22Rv1 (cell line): ENCODE data around the gene MRTFB.

Experiments
- H3K27ac ChIP-seq: fragments of 450-650 bp; 2 replicates; pipeline ENCODE4 v1.5.1; 2017
- CTCF ChIP-seq: fragments of 450-650 bp; IDR thresholded peaks from 2 replicates; pipeline ENCODE4 v1.5.1; 2017; ENCODE audit warnings: mild to moderate bottlenecking
- ZFX ChIP-seq: fragments of 450-650 bp; IDR thresholded peaks from 2 replicates; pipeline ENCODE4 v1.6.1; 2017; ENCODE audit warnings: antibody characterized with exemption, borderline replicate concordance

Gene MRTFB

GRCh38 chr16:14050291-14051027 is 20.7 kb upstream of the MRTFB start:
- H3K27ac ChIP-seq = no peak overlapping the region
- TF ChIP-seq ZFX = no peak
- no peak for TF ChIP-seq CTCF

DNA sequence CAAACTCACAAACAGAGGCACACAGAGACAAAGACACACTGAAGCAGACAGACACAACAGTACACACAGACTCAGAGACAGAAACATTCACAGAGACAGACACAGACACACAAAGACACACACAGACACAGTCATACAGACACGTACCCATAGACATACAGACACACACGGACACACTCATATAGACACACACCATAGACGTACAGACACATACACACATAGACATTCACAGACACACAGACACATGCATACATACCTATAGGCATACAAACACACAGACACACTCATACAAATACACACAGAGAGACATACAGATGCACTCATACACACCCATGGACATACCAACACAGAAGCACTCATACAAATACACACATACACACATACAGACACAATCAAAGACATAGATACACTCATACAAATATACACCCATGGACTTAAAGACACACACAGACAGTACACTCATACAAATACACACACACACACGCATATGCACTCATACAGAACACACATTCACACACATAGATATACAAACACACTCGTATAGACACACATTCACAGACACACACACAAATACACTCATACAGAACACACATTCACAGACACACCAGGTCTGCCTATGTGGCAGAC is 19.9 kb upstream of the MRTFB start:
- TF ChIP-seq ZFX (no peak), CTCF (no peak)
- no peak overlapping the region for H3K27ac ChIP-seq

GRCh38 chr16:14056970-14057369 is 14.1 kb upstream of the MRTFB start:
- H3K27ac ChIP-seq = no peak overlapping the region

DNA sequence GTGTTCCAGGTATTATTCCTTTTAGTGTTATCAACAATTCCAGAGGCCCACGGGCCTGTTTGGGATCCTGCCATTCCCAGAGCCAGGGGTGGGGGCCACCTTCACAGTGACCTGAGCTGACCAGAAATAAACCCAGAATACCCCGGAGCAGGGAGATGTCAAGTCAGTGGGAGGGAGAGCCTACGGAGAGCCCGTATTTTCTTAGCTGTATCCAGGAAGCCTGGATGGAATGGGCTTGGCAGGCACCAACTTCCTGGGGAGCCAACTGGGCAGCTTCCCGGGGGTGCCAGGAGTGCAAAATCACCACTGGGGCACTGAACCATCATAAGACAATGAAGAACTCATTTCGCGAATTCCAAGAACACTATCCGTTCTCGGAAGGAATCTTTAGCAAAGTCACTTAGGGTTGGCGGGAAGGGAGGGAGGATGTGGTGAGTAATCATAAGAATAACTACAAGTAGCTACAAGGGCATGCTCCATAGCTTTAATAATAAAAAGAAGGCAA is 13.2 kb upstream of the MRTFB start:
- TF ChIP-seq CTCF (no peak), ZFX (no peak)
- no peak overlapping the region for H3K27ac ChIP-seq

More at GRCh38 chr16:14056970-14057369, 14.1 kb upstream of the MRTFB start:
- TF ChIP-seq CTCF (no peak), ZFX (no peak)

DNA sequence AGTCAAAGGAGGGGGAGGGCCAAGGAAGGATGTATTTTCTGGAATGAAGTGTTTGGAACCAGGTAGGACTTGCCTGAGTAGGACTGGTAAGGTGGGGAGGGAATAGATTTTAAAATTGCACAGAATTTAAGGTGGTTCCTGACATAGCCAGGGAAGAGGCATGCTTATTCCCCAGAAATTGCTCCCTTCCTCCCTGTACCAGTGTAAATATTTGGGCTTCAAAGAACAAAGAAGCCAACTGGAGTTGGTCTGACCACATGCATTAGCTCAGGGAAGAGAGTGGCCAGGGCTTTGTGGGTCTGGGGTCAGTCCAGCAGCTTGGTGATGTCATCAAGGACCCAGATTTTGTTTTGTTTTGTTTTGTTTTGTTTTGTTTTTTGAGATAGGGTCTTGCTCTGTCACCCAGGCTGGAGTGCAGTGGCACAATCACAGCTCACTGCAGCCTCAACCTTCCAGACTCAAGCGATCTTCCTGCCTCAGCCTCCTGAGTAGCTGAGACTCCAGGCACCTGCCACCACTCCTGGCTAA is 9.3 kb upstream of the MRTFB start:
- no peak overlapping the region for H3K27ac ChIP-seq
- TF ChIP-seq ZFX = no peak
- no peak for TF ChIP-seq CTCF

DNA sequence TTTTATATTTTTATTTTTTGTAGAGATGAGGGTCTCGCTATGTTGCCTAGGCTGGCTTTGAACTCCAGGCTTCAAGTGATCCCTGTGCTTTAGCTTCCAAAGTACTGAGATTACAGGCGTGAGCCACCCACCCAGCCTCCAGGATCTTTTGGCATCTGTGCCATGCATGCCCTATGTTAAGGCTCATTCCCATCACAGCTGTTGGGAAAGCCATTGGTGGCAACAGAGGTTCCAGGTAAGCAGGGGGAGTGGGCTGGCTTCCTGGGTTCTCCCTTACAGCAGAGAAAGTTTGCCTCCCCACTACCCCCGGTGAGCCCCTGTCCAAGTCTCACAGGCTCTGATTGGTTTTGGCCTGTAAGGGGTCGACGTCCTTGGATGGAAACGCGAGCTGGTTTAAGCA is 8.9 kb upstream of the MRTFB start:
- TF ChIP-seq ZFX (no peak), CTCF (no peak)
- H3K27ac ChIP-seq = no peak overlapping the region
